Panc1 (cell line): ENCODE results near the gene PKP1. TPM values are rescaled to one million over a fixed set of nuclear protein-coding genes. Genes with fewer than 3 reads are reported as not detected.

Source experiments
- ATAC-seq: fragments of 200-7000 bp; cut with Tn5 transposase; 2 replicates; pipeline ENCODE4 v1.9.1; 2020; ENCODE audit warnings: mild to moderate bottlenecking, moderate library complexity
- BruUV-seq: library from RNA; stranded (reverse); fragments of 400-500 nt; replicated peaks from 2 replicates; lab custom pipeline; 2021; lab: Mats Ljungman, UMichigan
- CTCF ChIA-PET: fragments of 300-600 bp; sonication (Branson Sonifier 250); formaldehyde crosslinking; loops from one replicate; lab custom pipeline; 2022; ENCODE audit warnings: antibody characterized with exemption; lab: Charles Lee
- POLR2A ChIA-PET: fragments of 300-600 bp; sonication (Branson Sonifier 250); formaldehyde crosslinking; loops from one replicate; lab custom pipeline; 2022; ENCODE audit warnings: antibody characterized with exemption; lab: Charles Lee
- DNase-seq: peaks from one replicate; pipeline ENCODE4 v3.0.0-alpha.2; 2010; ENCODE audit warnings: low read depth, low spot score
- H3K27ac ChIP-seq: 2 replicates; pipeline ENCODE4 v1.5.1; 2011; ENCODE audit warnings: mild to moderate bottlenecking, low read length, inconsistent platforms
- H3K27me3 ChIP-seq: fragments of 200-500 bp; sonication (Bioruptor generic); 2 replicates; pipeline ENCODE4 v1.6.0; 2014; ENCODE audit warnings: low read length, inconsistent platforms; ENCODE audit not compliant: control insufficient read depth, insufficient read depth
- H3K36me3 ChIP-seq: fragments of 200-500 bp; sonication (Bioruptor generic); 2 replicates; pipeline ENCODE4 v1.5.1; 2014; ENCODE audit warnings: inconsistent platforms, mild to moderate bottlenecking, low read length, moderate library complexity; ENCODE audit not compliant: control insufficient read depth, insufficient read depth
- H3K4me1 ChIP-seq: 2 replicates; pipeline ENCODE4 v1.5.1; 2011; ENCODE audit warnings: inconsistent platforms, mild to moderate bottlenecking, low read length, moderate library complexity; ENCODE audit not compliant: control insufficient read depth, insufficient read depth
- H3K4me3 ChIP-seq, 2 experiments: 2 replicates each; pipeline ENCODE4 v1.5.1; 2011 to 2012; ENCODE audit warnings: low read depth in 2 of 2, low read length in 2 of 2, mild to moderate bottlenecking in 2 of 2, inconsistent platforms in 1 of 2, moderate library complexity in 1 of 2
- H3K9me3 ChIP-seq: fragments of 200-500 bp; sonication (Bioruptor generic); 2 replicates; pipeline ENCODE4 v1.5.1; 2014; ENCODE audit warnings: low read depth, mild to moderate bottlenecking, inconsistent platforms, low read length, moderate library complexity; ENCODE audit not compliant: control insufficient read depth, insufficient read depth
- POLR2AphosphoS5 ChIP-seq: IDR thresholded peaks from 2 replicates; pipeline ENCODE4 v1.6.1; 2012; ENCODE audit warnings: mild to moderate bottlenecking, low read depth, low read length, moderate library complexity
- SIN3A ChIP-seq: IDR thresholded peaks from 2 replicates; pipeline ENCODE4 v1.6.1; 2012; ENCODE audit warnings: low read depth, mild to moderate bottlenecking, low read length, moderate library complexity, borderline replicate concordance; ENCODE audit not compliant: insufficient read depth
- TCF7L2 ChIP-seq: IDR thresholded peaks from 2 replicates; pipeline ENCODE4 v1.6.1; 2011; ENCODE audit warnings: mild to moderate bottlenecking, low read depth, low read length, inconsistent platforms
- in situ Hi-C: cut with HindIII; loops from 2 replicates; pipeline ENCODE4 v1.10.0; 2016; ENCODE audit warnings: low sequenced_read_pairs, low pct_unique_long_range_greater_than_20kb
- intact Hi-C: fragments of 100-400 bp; cut with micrococcal nuclease; formaldehyde crosslinking; loops from one replicate; pipeline ENCODE4 v1.10.0; 2022; ENCODE audit not compliant: unreplicated experiment
- total RNA-seq: library from RNA; stranded (reverse); gene quantifications from one replicate; pipeline ENCODE4 v1.2.1, GENCODE V29; 2021; ENCODE audit not compliant: unreplicated experiment
- TF ChIP-seq, protein P1 (sequence below), 2 experiments: IDR thresholded peaks; 2 replicates each; pipeline ENCODE4 v1.6.1; 2011 to 2012; ENCODE audit warnings: low read depth in 2 of 2, control low read depth in 1 of 2, low read length in 1 of 2, mild to moderate bottlenecking in 1 of 2, moderate library complexity in 1 of 2; ENCODE audit not compliant: insufficient read depth in 1 of 2
- TF ChIP-seq, protein P2 (sequence below): fragments of 450-650 bp; IDR thresholded peaks from 2 replicates; pipeline ENCODE4 v1.5.1; 2017; ENCODE audit warnings: mild to moderate bottlenecking

Gene PKP1
- total RNA-seq, 1 experiment from 2014 or later: 0.44 TPM

DNA sequence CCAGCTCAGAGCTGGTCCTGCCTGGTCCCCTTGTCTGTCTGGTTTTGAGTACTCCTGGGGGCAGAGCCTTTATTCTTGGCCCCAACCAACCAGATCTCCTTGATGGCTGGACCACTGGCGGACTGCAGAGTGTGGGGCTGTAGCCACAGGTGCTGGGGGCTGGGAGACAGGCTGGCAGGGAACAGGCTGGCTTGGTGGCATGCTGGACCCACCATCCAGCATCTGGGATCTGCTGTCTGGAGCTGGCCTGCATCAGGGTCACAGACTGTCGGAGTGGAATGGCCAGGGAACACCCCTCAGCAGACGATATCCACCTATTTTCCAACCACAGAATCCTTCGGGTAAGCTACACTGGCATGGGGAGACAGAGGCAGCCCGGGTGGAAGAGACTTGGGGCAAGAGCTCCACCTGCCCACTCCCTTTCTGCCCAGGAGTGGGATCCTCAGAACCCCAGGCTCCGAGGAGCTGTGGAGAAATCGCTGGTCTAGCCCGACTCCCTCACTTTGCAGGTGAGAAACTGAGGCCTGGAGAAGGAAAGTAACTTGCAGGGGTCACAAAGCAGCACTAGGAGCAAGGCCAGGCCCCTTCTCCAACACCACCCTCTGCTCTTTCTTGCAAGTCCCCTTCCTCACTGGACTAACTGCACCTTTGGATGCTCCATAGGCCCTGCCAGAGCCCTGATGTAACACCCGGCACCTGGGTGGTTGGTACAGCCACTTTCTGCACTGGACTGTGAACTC lies 53.6 kb downstream of the PKP1 start:
- no peaks in the 10 kb centered on the region for H3K4me1 ChIP-seq
- H3K27me3 ChIP-seq: peaks cover 9% of the 10 kb centered on the region; the same call in 1 of the 2 replicates
- ChIA-PET CTCF (no interaction called here), POLR2A (interaction anchor here (0.6 kb wide), 1 partner anchor 721 kb away, joined by 4 read pairs; no protein-coding TSS in a partner anchor)
- BruUV-seq: no TSS peak
- TF ChIP-seq TCF7L2: no peak
- TF ChIP-seq, protein P1, sequence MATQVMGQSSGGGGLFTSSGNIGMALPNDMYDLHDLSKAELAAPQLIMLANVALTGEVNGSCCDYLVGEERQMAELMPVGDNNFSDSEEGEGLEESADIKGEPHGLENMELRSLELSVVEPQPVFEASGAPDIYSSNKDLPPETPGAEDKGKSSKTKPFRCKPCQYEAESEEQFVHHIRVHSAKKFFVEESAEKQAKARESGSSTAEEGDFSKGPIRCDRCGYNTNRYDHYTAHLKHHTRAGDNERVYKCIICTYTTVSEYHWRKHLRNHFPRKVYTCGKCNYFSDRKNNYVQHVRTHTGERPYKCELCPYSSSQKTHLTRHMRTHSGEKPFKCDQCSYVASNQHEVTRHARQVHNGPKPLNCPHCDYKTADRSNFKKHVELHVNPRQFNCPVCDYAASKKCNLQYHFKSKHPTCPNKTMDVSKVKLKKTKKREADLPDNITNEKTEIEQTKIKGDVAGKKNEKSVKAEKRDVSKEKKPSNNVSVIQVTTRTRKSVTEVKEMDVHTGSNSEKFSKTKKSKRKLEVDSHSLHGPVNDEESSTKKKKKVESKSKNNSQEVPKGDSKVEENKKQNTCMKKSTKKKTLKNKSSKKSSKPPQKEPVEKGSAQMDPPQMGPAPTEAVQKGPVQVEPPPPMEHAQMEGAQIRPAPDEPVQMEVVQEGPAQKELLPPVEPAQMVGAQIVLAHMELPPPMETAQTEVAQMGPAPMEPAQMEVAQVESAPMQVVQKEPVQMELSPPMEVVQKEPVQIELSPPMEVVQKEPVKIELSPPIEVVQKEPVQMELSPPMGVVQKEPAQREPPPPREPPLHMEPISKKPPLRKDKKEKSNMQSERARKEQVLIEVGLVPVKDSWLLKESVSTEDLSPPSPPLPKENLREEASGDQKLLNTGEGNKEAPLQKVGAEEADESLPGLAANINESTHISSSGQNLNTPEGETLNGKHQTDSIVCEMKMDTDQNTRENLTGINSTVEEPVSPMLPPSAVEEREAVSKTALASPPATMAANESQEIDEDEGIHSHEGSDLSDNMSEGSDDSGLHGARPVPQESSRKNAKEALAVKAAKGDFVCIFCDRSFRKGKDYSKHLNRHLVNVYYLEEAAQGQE (IDR thresholded peaks at IDR 0.05; ENCODE audit: insufficient read depth in 1 of 2, low read depth in 2 of 2, low read length in 1 of 2): no peak
- TF ChIP-seq, protein P2, sequence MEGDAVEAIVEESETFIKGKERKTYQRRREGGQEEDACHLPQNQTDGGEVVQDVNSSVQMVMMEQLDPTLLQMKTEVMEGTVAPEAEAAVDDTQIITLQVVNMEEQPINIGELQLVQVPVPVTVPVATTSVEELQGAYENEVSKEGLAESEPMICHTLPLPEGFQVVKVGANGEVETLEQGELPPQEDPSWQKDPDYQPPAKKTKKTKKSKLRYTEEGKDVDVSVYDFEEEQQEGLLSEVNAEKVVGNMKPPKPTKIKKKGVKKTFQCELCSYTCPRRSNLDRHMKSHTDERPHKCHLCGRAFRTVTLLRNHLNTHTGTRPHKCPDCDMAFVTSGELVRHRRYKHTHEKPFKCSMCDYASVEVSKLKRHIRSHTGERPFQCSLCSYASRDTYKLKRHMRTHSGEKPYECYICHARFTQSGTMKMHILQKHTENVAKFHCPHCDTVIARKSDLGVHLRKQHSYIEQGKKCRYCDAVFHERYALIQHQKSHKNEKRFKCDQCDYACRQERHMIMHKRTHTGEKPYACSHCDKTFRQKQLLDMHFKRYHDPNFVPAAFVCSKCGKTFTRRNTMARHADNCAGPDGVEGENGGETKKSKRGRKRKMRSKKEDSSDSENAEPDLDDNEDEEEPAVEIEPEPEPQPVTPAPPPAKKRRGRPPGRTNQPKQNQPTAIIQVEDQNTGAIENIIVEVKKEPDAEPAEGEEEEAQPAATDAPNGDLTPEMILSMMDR: no peak
- TF ChIP-seq SIN3A: no peak
- no peak for TF ChIP-seq POLR2AphosphoS5
- no peak overlapping the region for H3K4me3 ChIP-seq
- in situ Hi-C loops: no loop called here
- ATAC-seq: no peak; the same call in 1 of the 2 replicates
- DNase-seq: no peak
- no peaks in the 10 kb centered on the region for H3K9me3 ChIP-seq
- intact Hi-C loops: no loop called here
- H3K27ac ChIP-seq: no peak overlapping the region
- no peaks in the 10 kb centered on the region for H3K36me3 ChIP-seq

DNA sequence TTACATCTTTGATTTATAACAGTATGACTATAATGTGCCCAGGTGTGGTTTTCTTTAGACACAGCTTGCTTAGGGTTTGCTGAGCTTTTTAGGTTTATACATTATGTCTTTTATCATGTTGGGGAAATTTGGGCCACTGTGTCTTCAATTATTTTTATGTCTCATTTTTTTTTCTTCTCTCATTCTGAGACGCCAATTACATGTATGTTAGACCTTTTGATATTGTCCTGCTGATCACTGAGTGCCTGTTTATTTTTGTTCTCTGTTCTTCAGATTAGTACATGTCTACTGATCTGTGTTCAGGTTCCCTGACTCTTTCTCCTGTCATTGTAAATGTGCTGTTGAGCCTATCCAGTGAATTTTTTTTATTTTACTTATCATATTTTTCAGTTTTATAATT lies 58.1 kb downstream of the PKP1 start:
- TF ChIP-seq TCF7L2: no peak
- H3K27me3 ChIP-seq: peaks cover 12% of the 10 kb centered on the region; the same call in 1 of the 2 replicates
- in situ Hi-C loops: no loop called here
- H3K4me1 ChIP-seq: no peaks in the 10 kb centered on the region
- intact Hi-C loops: no loop called here
- H3K27ac ChIP-seq: no peak overlapping the region
- no TSS peak for BruUV-seq
- H3K9me3 ChIP-seq: no peaks in the 10 kb centered on the region
- no peak for DNase-seq
- H3K4me3 ChIP-seq: no peak overlapping the region
- no peak for ATAC-seq
- ChIA-PET CTCF (no interaction called here), POLR2A (no interaction called here)
- H3K36me3 ChIP-seq: no peaks in the 10 kb centered on the region
